Ishikawa (cell line): Measurements from ENCODE around the gene KXD1.

Experiments used
- CEBPB ChIP-seq: IDR thresholded peaks from 2 replicates; pipeline ENCODE4 v1.6.1; 2012
- CREB1 ChIP-seq: IDR thresholded peaks from 2 replicates; pipeline ENCODE4 v1.6.1; 2012; ENCODE audit warnings: low read depth
- EGR1 ChIP-seq: IDR thresholded peaks from 2 replicates; pipeline ENCODE4 v1.6.1; 2012
- EP300 ChIP-seq: IDR thresholded peaks from 2 replicates; pipeline ENCODE4 v1.6.1; 2012; ENCODE audit warnings: borderline replicate concordance
- FOXM1 ChIP-seq: IDR thresholded peaks from 2 replicates; pipeline ENCODE4 v1.6.1; 2012; ENCODE audit warnings: low read depth, borderline replicate concordance
- NFIC ChIP-seq: IDR thresholded peaks from 2 replicates; pipeline ENCODE4 v1.6.1; 2012
- RAD21 ChIP-seq: IDR thresholded peaks from 2 replicates; pipeline ENCODE4 v1.6.1; 2012; ENCODE audit warnings: low read depth
- TAF1 ChIP-seq: IDR thresholded peaks from 2 replicates; pipeline ENCODE4 v1.6.1; 2012; ENCODE audit warnings: low read depth, mild to moderate bottlenecking
- TCF12 ChIP-seq: IDR thresholded peaks from 2 replicates; pipeline ENCODE4 v1.6.1; 2012; ENCODE audit warnings: low read depth
- TEAD4 ChIP-seq: IDR thresholded peaks from 2 replicates; pipeline ENCODE4 v1.6.1; 2012
- YY1 ChIP-seq: IDR thresholded peaks from 2 replicates; pipeline ENCODE4 v1.6.1; 2012; ENCODE audit warnings: low read depth
- ZBTB7A ChIP-seq: IDR thresholded peaks from 2 replicates; pipeline ENCODE4 v1.6.1; 2012; ENCODE audit warnings: low read depth
- TF ChIP-seq, protein P1 (sequence below): IDR thresholded peaks from 2 replicates; pipeline ENCODE4 v1.6.1; 2012
- TF ChIP-seq, protein P2 (sequence below): IDR thresholded peaks from 2 replicates; pipeline ENCODE4 v1.6.1; 2012
- TF ChIP-seq, protein P3 (sequence below): IDR thresholded peaks from 2 replicates; pipeline ENCODE4 v1.6.1; 2012; ENCODE audit warnings: low read depth, mild to moderate bottlenecking

Gene KXD1

DNA sequence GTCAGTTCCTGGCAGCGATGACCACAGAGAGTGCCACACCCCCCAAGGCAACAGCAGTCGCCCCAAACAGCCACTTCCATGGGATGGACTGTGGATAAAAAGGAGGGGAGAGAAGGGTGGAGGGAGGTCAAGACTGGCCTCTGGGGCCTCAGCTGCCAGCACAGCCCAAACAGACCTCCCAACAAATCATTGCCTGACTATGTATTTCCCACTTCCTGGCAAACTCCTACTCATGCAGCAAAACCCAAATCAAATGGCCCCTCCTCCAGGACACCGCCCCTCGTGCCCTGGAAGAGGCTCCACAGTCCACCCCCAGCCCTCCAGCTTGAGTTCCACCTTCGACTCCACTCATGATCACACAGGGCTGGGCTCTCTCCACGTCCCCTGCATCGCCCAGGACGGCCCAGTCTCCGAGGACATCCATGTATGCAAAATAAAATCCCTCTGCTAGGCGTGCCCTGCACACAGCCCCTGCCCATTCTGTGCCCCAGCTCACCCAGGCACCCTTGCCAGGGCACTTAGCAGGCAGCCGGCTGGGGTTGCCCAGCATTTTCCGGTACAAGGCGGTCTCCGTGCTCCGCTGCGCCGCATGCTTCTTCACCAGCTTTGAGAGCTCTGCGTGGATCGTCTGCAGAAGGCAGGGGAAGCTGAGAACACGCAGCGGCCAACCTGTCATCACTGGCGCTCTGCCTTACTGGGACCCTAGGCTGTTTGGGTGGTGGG is 25.3 kb upstream of the KXD1 start:
- TF ChIP-seq ZBTB7A (no peak), TEAD4 (no peak), EP300 (no peak), TCF12 (no peak), CEBPB (no peak), RAD21 (no peak), YY1 (no peak), FOXM1 (no peak), EGR1 (no peak), NFIC (no peak), TAF1 (no peak), CREB1 (no peak)
- TF ChIP-seq, protein P1, sequence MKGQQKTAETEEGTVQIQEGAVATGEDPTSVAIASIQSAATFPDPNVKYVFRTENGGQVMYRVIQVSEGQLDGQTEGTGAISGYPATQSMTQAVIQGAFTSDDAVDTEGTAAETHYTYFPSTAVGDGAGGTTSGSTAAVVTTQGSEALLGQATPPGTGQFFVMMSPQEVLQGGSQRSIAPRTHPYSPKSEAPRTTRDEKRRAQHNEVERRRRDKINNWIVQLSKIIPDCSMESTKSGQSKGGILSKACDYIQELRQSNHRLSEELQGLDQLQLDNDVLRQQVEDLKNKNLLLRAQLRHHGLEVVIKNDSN = no peak
- TF ChIP-seq, protein P2, sequence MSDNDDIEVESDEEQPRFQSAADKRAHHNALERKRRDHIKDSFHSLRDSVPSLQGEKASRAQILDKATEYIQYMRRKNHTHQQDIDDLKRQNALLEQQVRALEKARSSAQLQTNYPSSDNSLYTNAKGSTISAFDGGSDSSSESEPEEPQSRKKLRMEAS = no peak
- TF ChIP-seq, protein P3, sequence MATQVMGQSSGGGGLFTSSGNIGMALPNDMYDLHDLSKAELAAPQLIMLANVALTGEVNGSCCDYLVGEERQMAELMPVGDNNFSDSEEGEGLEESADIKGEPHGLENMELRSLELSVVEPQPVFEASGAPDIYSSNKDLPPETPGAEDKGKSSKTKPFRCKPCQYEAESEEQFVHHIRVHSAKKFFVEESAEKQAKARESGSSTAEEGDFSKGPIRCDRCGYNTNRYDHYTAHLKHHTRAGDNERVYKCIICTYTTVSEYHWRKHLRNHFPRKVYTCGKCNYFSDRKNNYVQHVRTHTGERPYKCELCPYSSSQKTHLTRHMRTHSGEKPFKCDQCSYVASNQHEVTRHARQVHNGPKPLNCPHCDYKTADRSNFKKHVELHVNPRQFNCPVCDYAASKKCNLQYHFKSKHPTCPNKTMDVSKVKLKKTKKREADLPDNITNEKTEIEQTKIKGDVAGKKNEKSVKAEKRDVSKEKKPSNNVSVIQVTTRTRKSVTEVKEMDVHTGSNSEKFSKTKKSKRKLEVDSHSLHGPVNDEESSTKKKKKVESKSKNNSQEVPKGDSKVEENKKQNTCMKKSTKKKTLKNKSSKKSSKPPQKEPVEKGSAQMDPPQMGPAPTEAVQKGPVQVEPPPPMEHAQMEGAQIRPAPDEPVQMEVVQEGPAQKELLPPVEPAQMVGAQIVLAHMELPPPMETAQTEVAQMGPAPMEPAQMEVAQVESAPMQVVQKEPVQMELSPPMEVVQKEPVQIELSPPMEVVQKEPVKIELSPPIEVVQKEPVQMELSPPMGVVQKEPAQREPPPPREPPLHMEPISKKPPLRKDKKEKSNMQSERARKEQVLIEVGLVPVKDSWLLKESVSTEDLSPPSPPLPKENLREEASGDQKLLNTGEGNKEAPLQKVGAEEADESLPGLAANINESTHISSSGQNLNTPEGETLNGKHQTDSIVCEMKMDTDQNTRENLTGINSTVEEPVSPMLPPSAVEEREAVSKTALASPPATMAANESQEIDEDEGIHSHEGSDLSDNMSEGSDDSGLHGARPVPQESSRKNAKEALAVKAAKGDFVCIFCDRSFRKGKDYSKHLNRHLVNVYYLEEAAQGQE = no peak

DNA sequence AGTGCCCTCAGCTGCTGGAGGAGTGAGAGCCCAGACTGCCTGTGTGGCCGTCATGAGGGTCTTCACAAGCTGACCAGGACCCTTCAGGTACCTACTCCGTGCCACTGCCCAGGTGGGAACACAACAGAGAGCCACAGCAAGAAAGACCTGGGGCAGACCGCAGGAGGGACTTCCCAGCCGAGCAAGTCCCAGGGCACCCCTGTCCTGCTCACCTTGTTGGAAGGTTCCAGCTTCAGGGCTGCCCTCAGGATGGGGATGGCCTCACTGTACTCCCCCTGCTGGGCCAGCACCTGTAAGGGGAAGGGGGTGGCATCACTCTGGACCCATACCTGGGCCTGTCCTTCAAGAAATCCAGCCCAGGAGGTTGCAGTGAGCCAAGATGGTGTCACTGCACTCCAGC is 24.6 kb upstream of the KXD1 start:
- TF ChIP-seq TEAD4 = no peak
- TF ChIP-seq, protein P1 = no peak
- TF ChIP-seq, protein P2 = no peak
- TF ChIP-seq, protein P3 = no peak
- no peak for TF ChIP-seq CREB1
- TF ChIP-seq ZBTB7A = no peak
- TF ChIP-seq RAD21 = no peak
- TF ChIP-seq EGR1 = no peak
- TF ChIP-seq TCF12 = no peak
- TF ChIP-seq YY1 = no peak
- TF ChIP-seq FOXM1 = no peak
- TF ChIP-seq CEBPB = no peak
- TF ChIP-seq NFIC = no peak
- no peak for TF ChIP-seq EP300
- TF ChIP-seq TAF1 = no peak

DNA sequence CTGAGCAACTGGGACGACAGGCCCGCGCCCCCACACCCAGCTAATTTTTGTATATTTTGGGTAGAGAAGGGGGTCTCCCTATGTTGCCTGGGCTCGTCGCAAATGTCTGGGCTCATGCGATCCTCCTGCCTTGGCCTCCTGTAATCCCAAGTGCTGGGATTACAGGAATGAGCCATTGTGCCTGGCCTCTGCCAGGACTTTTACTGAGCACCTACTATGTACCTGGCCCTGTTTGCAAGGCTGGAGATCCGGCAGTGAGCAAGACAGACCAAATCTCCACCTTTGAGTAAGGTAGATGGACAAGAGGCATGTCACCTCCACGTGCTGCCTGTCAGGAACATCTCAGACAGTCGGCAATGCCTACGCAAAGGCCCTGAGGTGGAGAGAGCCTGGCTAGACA is 21.2 kb upstream of the KXD1 start:
- TF ChIP-seq CREB1 = no peak
- TF ChIP-seq FOXM1 = no peak
- TF ChIP-seq YY1 = no peak
- TF ChIP-seq TCF12 = no peak

DNA sequence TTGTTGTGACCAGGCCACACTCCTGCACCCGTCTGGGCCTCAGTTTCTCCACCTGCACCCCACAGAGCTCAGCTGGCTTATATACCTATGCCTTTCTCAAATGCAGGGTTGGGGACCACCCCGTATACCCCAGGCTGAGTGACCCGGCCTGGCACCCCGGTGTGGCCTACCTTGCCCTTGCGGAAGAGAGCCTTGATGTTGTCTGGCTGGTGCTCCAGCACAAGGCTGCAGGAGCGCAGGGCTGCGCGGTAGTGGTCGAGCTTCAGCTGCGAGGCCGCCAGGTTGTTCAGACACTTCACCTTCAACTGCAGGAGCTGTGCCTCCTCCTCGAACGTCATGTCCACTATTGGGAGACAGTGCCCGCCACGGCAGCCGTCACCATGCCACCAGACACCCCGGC is 20.2 kb upstream of the KXD1 start:
- TF ChIP-seq CEBPB = no peak
- no peak for TF ChIP-seq YY1
- TF ChIP-seq TCF12 = no peak
- TF ChIP-seq EGR1 = no peak
- no peak for TF ChIP-seq TEAD4
- TF ChIP-seq, protein P2 = no peak
- no peak for TF ChIP-seq ZBTB7A
- TF ChIP-seq FOXM1 = no peak
- no peak for TF ChIP-seq TAF1
- TF ChIP-seq CREB1 = no peak
- TF ChIP-seq EP300 = no peak
- TF ChIP-seq NFIC = no peak
- TF ChIP-seq, protein P1 = no peak
- TF ChIP-seq, protein P3 = no peak
